Measurements from ENCODE around the gene RASL12. TPM values are rescaled to one million over a fixed set of nuclear protein-coding genes. Genes with fewer than 3 reads are reported as not detected.
"Not testable (repeated sequence)": the region's sequence is repeated elsewhere in the genome, so short reads cannot be mapped to it uniquely, and the experiment has no call there.

RASL12 gene
- total and polyA plus RNA-seq, 5 donors, result 63.2 to 88.0 (median 69.6) TPM

GRCh38 chr15:65074946-65075345 is 7.2 kb upstream of the RASL12 start:
- H3K4me1 ChIP-seq (ENCODE audit: control insufficient read depth, insufficient read depth, low read length), result peaks cover 18% of the 10 kb centered on the region
- H3K27me3 ChIP-seq (ENCODE audit: control insufficient read depth, insufficient read depth); H3K9me3 ChIP-seq (ENCODE audit: control insufficient read depth, low read length); H3K4me3 ChIP-seq (ENCODE audit: low read length); ATAC-seq; intact Hi-C loops (cut with DNase I); DNase-seq; H3K27ac ChIP-seq (ENCODE audit: low read length): not testable (repeated sequence)
- 96% methylated on average over 18 of the region's 22 CpGs for WGBS

GRCh38 chr15:65072617-65073016 is 4.8 kb upstream of the RASL12 start:
- H3K27me3 ChIP-seq (ENCODE audit: control insufficient read depth, insufficient read depth), result no peaks in the 10 kb centered on the region
- 95% methylated on average over 3 of the region's 3 CpGs for WGBS
- intact Hi-C loops (cut with DNase I), result no loop called here
- no peak for DNase-seq
- no peaks in the 10 kb centered on the region for H3K9me3 ChIP-seq (ENCODE audit: control insufficient read depth, low read length)
- H3K4me3 ChIP-seq (ENCODE audit: low read length), result no peak overlapping the region
- ATAC-seq, result no peak
- H3K27ac ChIP-seq (ENCODE audit: low read length), result peak overlapping the region; percentile 55
- peaks cover 22% of the 10 kb centered on the region for H3K4me1 ChIP-seq (ENCODE audit: control insufficient read depth, insufficient read depth, low read length)

GRCh38 chr15:65072027-65072426 is 4.2 kb upstream of the RASL12 start:
- WGBS, result 20% methylated on average over 1 of the region's 1 CpG
- Histone ChIP-seq H3K27ac (ENCODE audit: low read length) (peak overlapping the region; percentile 74), H3K4me1 (ENCODE audit: control insufficient read depth, insufficient read depth, low read length) (peaks cover 22% of the 10 kb centered on the region), H3K9me3 (ENCODE audit: control insufficient read depth, low read length) (no peaks in the 10 kb centered on the region), H3K4me3 (ENCODE audit: low read length) (no peak overlapping the region), H3K27me3 (ENCODE audit: control insufficient read depth, insufficient read depth) (no peaks in the 10 kb centered on the region)
- ATAC-seq (peak; percentile 9 to 30), DNase-seq (peak in 2 of 3 donors; percentile 45 to 72)
- intact Hi-C loops (cut with DNase I), result no loop called here

- no peaks in the 10 kb centered on the region for H3K9me3 ChIP-seq (ENCODE audit: control insufficient read depth, low read length)
- 24% methylated on average over 5 of the region's 5 CpGs for WGBS
- peak; percentile 67 to 87 (median 86) for DNase-seq
- peak overlapping the region; percentile 74 for H3K27ac ChIP-seq (ENCODE audit: low read length)
- intact Hi-C loops (cut with DNase I), result no loop called here
- peaks cover 22% of the 10 kb centered on the region for H3K4me1 ChIP-seq (ENCODE audit: control insufficient read depth, insufficient read depth, low read length)
- ATAC-seq, result peak; percentile 64 to 73
- no peaks in the 10 kb centered on the region for H3K27me3 ChIP-seq (ENCODE audit: control insufficient read depth, insufficient read depth)
- no peak overlapping the region for H3K4me3 ChIP-seq (ENCODE audit: low read length)
Measured at GRCh38 chr15:65071381-65071811, 3.6 kb upstream of the RASL12 start.

- no peak overlapping the region for H3K4me3 ChIP-seq (ENCODE audit: low read length)
- no peaks in the 10 kb centered on the region for H3K27me3 ChIP-seq (ENCODE audit: control insufficient read depth, insufficient read depth)
- H3K27ac ChIP-seq (ENCODE audit: low read length), result peak overlapping the region; percentile 92
- 57% methylated on average over 5 of the region's 5 CpGs for WGBS
- no peaks in the 10 kb centered on the region for H3K9me3 ChIP-seq (ENCODE audit: control insufficient read depth, low read length)
- no peak for ATAC-seq
- H3K4me1 ChIP-seq (ENCODE audit: control insufficient read depth, insufficient read depth, low read length), result peaks cover 25% of the 10 kb centered on the region
- intact Hi-C loops (cut with DNase I), result no loop called here
- no peak for DNase-seq
Measured at GRCh38 chr15:65069779-65070546, 2.2 kb upstream of the RASL12 start.

GRCh38 chr15:65069179-65069578 is 1.4 kb upstream of the RASL12 start:
- intact Hi-C loops (cut with DNase I), result no loop called here
- ATAC-seq (peak; percentile 53 to 67), DNase-seq (peak; percentile 75 to 82 (median 80))
- Histone ChIP-seq H3K4me1 (ENCODE audit: control insufficient read depth, insufficient read depth, low read length) (peaks cover 25% of the 10 kb centered on the region), H3K27ac (ENCODE audit: low read length) (peak overlapping the region; percentile 92), H3K27me3 (ENCODE audit: control insufficient read depth, insufficient read depth) (no peaks in the 10 kb centered on the region), H3K9me3 (ENCODE audit: control insufficient read depth, low read length) (no peaks in the 10 kb centered on the region), H3K4me3 (ENCODE audit: low read length) (no peak overlapping the region)
- WGBS, result 43% methylated on average over 1 of the region's 1 CpG

- H3K4me3 ChIP-seq (ENCODE audit: low read length), result peak overlapping the region; percentile 69
- WGBS, result 70% methylated on average over 3 of the region's 3 CpGs
- H3K27me3 ChIP-seq (ENCODE audit: control insufficient read depth, insufficient read depth), result no peaks in the 10 kb centered on the region
- no peaks in the 10 kb centered on the region for H3K9me3 ChIP-seq (ENCODE audit: control insufficient read depth, low read length)
- H3K4me1 ChIP-seq (ENCODE audit: control insufficient read depth, insufficient read depth, low read length), result peaks cover 26% of the 10 kb centered on the region
- ATAC-seq, result no peak
- no peak for DNase-seq
- peak overlapping the region; percentile 92 for H3K27ac ChIP-seq (ENCODE audit: low read length)
- intact Hi-C loops (cut with DNase I), result no loop called here
Measured at GRCh38 chr15:65068403-65068788, 605 bp upstream of the RASL12 start.

- no peak for DNase-seq
- no peaks in the 10 kb centered on the region for H3K27me3 ChIP-seq (ENCODE audit: control insufficient read depth, insufficient read depth)
- intact Hi-C loops (cut with DNase I), result no loop called here
- no peak for ATAC-seq
- peak overlapping the region; percentile 69 for H3K4me3 ChIP-seq (ENCODE audit: low read length)
- H3K27ac ChIP-seq (ENCODE audit: low read length), result peak overlapping the region; percentile 92
- no peaks in the 10 kb centered on the region for H3K9me3 ChIP-seq (ENCODE audit: control insufficient read depth, low read length)
- H3K4me1 ChIP-seq (ENCODE audit: control insufficient read depth, insufficient read depth, low read length), result peaks cover 29% of the 10 kb centered on the region
- 13% methylated on average over 8 of the region's 8 CpGs for WGBS
Measured at GRCh38 chr15:65067317-65067644, 510 bp downstream of the RASL12 start.

- ATAC-seq (peak; percentile 5 to 16), DNase-seq (peak; percentile 47 to 84 (median 82))
- H3K4me3 ChIP-seq (ENCODE audit: low read length), result peak overlapping the region; percentile 69
- intact Hi-C loops (cut with DNase I), result no loop called here
- no peaks in the 10 kb centered on the region for H3K27me3 ChIP-seq (ENCODE audit: control insufficient read depth, insufficient read depth)
- no peaks in the 10 kb centered on the region for H3K9me3 ChIP-seq (ENCODE audit: control insufficient read depth, low read length)
- H3K27ac ChIP-seq (ENCODE audit: low read length), result peak overlapping the region; percentile 92
- peaks cover 26% of the 10 kb centered on the region for H3K4me1 ChIP-seq (ENCODE audit: control insufficient read depth, insufficient read depth, low read length)
- WGBS, result 22% methylated on average over 9 of the region's 9 CpGs
Measured at GRCh38 chr15:65066635-65067316, 1.0 kb downstream of the RASL12 start.

- intact Hi-C loops (cut with DNase I), result no loop called here
- no peak overlapping the region for H3K27ac ChIP-seq (ENCODE audit: low read length)
- ATAC-seq, result no peak
- H3K27me3 ChIP-seq (ENCODE audit: control insufficient read depth, insufficient read depth), result no peaks in the 10 kb centered on the region
- peak overlapping the region; percentile 69 for H3K4me3 ChIP-seq (ENCODE audit: low read length)
- no peak for DNase-seq
- H3K9me3 ChIP-seq (ENCODE audit: control insufficient read depth, low read length), result no peaks in the 10 kb centered on the region
- 46% methylated on average over 3 of the region's 3 CpGs for WGBS
- peaks cover 26% of the 10 kb centered on the region for H3K4me1 ChIP-seq (ENCODE audit: control insufficient read depth, insufficient read depth, low read length)
Measured at GRCh38 chr15:65066001-65066634, 1.7 kb downstream of the RASL12 start.

- no peak overlapping the region for H3K4me3 ChIP-seq (ENCODE audit: low read length)
- no peaks in the 10 kb centered on the region for H3K9me3 ChIP-seq (ENCODE audit: control insufficient read depth, low read length)
- H3K27me3 ChIP-seq (ENCODE audit: control insufficient read depth, insufficient read depth), result no peaks in the 10 kb centered on the region
- intact Hi-C loops (cut with DNase I), result no loop called here
- H3K27ac ChIP-seq (ENCODE audit: low read length), result peak overlapping the region; percentile 37
- no peak for ATAC-seq
- peaks cover 28% of the 10 kb centered on the region for H3K4me1 ChIP-seq (ENCODE audit: control insufficient read depth, insufficient read depth, low read length)
- DNase-seq, result no peak
- 62% methylated on average over 5 of the region's 5 CpGs for WGBS
Measured at GRCh38 chr15:65062726-65063125, 5.1 kb downstream of the RASL12 start.

Measured in right cardiac atrium (tissue), 5 donors.